HG03060 (cell line): Measurements from ENCODE around the gene TRIM7.

ENCODE experiments used
- ATAC-seq: cut with Tn5 transposase; IDR thresholded peaks from one replicate; pipeline ENCODE4 v1.9.1; 2021; ENCODE audit warnings: low read depth, moderate number of reproducible peaks; ENCODE audit not compliant: unreplicated experiment

TRIM7 gene

DNA sequence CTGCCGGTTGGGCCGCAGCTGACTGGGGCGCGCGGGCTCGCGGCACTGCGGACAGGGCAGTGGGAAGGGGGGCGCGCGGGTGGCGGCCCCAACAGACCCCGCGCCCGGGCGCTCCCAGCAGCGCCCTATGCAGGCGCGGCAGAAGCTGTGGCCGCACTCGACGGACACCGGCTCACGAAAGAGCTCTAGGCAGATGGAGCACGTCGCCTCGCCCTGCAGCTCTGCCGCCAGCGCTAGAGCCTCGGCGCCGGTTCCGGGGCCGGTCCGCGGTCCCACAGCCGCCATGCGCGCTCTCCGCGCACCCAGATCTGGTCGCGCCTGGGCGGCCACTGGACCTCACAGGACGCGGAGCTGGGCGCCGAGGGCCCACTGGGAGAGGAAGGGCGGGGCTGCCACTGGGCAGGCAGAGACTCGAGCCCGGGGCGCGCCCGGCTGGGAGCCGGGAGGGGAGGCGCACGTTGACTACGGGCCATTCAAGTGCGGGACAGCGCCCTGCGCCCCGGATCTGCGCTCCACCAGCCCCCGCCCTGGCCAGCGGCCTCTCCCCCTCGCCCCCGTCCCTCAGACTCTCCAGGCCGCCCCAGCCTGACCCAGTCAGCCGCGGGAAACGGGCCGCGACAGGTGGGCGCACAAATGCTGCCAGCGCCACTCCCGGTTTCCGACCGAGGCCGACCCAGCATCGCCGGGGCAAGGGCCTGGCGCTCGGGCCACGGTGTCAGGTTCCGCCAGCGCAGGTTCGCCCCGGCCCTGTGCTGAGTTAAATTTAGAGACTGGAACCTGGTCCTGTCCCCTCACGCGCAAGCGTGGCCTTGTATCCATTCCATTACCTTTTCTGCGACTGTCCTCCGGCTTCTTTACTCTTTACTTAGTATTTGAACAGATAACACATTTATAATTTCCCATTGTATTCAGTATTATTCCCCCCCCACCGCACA, at the start of gene TRIM7:
Gene TRIM7 (minus strand): TSS at position 371 of the 935 bp plus-strand sequence. CDS start 86 bp downstream, at position 285.
- no peak for ATAC-seq

DNA sequence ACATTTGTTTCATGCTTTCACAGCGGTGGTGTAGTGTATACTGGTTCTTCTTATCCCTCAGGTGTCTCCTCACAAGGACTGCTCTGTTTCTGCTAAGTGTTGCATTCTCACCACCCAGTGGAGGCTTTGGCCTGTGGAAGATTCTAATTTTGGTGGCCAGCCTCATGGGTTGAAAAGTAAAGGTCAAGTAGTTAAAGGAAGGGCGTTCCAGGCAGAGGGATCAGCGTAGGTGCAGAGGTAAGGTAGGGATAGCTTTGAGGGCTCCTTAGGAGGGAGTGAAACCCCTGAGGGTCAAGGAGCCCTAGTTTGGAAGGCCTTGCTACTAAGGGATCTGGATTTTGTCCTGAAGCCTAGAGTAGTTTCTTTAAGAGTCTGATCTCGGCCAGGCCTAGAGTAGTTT, 43.3 kb upstream of the TRIM7 start:
- ATAC-seq: no peak

DNA sequence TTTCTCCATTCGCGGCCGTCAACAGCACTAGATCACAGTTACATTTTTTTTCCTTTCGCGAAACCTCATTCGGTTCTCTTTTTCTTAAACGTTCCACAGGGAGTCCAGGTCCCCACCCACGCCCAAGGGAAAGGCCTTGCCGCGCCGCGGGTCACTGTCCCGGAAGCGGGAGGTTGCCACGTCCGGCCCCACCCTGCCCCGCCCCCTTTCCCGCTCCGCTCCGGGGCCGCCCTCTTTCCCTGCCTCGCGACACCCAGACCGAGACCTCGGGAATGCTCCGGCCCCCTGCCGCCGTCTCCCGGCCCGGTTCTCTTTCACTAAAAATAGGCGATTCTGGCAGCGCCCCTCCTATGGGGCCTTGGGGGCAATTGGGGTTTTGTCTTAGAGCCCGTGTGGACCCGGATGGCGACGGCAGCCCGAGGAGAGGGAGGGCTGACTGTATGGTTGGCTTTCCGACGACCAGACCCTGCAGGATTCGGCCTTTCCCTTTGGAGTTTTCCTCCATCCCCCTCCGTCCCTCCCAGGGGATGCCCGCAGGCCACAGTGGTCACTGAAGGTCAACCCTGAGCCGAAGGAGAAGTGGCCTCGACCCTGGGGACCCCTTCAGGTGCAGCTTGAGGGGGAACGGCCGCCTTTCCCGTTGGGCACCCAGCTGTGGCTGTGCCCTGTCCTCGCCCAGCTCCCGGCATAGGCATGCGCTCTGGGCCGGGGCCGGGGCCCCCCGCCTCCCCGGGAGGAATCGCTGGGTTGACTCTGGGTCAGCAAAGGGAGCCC, 41.5 kb upstream of the TRIM7 start:
- ATAC-seq: no peak

- ATAC-seq: no peak
Measured at GRCh38 chr5:181245427-181246275, 40.7 kb upstream of the TRIM7 start.

DNA sequence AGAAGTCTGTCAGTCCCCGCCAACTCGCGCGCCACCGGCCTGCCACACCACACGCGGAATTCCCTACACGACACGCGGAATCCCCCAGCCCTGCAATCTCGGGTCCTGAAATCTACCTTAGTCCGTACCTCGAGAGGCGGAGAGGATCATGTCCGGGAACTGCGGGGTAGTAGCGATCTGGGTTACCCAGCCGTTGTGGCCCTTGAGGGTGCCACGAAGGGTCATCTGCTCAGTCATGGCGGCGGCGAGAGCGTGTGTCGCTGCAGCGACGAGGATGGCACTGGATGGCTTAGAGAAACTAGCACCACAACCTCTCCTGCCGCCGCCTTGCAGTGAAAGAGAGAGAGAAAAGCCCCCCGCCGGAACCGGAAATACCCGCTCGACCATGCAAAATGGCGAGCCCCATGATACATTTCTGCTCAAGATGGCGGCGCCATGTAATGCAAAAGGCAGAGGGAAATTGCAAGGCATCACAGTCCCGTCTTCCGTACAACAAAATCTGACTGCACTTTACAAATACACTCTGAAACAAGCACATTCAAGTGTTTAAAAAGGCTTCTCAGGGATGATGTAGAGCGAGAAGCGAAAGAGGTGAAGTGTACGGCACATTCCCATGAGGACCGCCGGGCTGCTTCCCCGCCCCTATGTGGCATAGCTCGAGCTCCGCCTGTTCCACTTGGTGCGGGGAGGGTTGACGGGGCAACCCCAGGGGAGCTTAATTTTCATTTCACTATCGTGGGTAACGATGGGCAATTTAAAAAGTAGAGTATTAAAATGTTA, 38.8 kb upstream of the TRIM7 start, which contains the start of gene RACK1:
Gene RACK1 (minus strand): TSS at position 343 of the 780 bp plus-strand sequence. CDS start 106 bp downstream, at position 237.
- ATAC-seq: peak; percentile 52

DNA sequence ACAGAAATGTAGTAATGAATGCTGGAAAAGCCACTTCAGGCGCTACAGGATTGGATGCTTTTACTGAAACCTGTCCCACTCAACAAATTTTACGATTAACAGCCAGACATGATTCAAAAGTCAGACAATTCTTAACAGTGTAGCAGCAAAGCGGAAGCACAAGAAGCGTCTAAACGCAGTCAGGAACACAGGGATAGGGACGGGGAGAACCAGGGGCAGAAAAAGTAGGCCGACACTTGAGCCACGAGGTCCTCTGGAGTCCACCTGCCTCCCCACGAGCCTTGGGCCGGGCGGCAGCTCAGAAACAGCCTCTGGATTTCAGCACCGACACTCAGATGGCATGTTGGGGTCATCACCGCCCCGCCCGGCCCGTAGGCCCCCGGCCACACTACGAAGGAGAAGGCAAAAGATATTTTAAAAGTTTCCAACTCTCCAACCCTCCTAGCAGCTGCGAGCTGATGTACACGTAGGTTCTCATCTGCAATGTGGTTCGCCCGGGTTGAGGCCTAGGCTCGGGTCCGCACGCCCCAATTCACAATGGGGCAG, 38.1 kb upstream of the TRIM7 start:
- ATAC-seq: no peak

- ATAC-seq: no peak
Measured at GRCh38 chr5:181242031-181242451, 37.0 kb upstream of the TRIM7 start.

DNA sequence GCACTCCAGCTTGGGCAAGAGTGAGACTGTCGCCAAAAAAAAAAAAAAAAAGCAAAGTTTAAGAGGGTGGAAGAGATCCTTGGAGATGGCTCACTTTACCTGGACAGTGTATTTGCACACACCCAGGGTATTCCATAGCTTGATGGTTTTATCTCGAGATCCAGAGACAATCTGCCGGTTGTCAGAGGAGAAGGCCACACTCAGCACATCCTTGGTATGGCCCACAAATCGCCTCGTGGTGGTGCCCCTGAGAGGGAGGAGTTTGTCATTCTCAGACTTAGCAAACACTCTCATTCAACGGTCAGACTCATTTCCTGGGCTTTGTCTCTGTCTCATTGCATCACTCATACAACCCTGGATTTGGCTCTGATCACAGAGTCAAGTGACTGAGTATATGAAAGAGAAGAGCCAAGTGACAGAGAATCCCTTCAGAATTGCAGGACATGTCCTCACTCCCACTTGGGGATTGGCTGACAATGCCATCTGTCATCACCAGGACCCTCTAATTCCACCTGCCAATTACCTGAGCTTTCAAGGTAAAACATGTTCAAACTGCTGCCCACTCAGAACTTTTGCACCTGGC, 36.5 kb upstream of the TRIM7 start:
- no peak for ATAC-seq

DNA sequence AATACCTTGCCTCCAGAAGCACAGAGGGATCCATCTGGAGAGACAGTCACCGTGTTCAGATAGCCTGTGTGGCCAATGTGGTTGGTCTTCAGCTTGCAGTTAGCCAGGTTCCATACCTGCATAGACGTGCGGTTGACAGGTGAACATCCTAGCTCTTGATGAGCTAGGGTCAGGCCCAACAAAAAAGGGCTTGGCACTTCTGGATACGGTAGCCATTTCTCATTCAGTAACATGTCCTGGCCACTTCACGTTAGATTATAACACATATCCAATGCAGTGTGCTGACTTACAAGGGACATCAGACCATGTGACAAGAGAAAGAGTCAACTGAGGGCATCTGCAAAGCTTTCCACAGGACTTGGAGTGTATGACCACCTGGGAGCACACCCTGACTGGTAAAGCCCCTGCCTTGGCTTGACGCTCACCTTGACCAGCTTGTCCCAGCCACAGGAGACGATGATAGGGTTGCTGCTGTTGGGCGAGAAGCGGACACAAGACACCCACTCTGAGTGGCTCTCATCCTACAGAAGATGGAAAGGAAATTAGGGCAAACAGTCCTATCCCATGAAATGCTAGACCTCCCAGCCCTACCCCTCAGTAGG, 34.2 kb upstream of the TRIM7 start:
- ATAC-seq: no peak

DNA sequence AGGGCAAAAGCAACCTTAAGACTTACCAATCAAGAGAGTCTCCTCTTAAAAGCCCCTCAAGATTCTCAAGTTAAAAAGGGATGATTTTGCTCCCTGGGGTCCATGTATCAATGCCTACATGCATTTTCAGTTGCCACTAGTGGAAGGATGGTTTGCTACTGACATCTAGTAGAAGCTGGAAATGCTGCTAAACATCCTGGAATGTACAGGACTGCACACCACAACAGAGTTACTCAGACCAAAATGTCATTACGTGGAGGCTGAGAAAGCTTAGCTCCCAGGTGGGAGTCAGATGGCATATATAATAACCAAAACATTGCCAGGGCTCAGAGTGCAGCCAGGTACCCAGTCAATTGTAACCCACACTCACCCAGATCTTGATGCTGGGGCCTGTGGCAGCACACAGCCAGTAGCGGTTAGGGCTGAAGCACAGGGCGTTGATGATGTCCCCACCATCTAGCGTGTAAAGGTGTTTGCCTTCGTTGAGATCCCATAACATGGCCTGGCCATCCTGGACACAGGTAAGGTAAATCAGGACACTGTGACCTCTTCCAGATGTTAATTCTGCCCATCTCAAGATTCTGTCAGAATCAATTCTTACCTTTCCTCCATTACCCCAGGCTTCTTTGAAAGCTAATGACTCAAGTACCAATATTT, 32.9 kb upstream of the TRIM7 start:
- ATAC-seq: no peak

GRCh38 chr5:181236954-181237641, 32.1 kb upstream of the TRIM7 start:
- ATAC-seq: no peak

DNA sequence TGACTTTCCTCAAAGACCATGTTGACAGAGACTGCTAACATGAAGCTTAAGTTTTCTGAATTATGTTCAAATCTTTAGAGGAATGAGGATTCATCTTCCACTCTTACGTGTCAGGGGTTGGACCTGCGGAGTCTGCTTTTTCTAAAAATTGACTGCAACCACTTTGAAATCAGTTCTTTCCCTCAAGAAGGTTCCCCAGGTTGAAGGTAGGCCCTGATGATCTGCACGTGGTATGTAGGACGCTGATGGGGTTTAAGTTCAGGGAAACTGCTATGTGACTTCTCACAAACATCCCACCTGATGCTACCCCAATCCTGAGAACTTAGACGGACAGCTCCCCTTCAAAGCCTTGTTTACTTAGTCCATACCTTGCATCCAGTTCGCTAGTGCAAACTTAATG, 31.5 kb upstream of the TRIM7 start:
- no peak for ATAC-seq

GRCh38 chr5:181235689-181236366, 30.8 kb upstream of the TRIM7 start:
- no peak for ATAC-seq

- no peak for ATAC-seq
Measured at GRCh38 chr5:181235323-181235688, 30.3 kb upstream of the TRIM7 start.

- ATAC-seq: no peak
Measured at GRCh38 chr5:181234455-181235306, 29.7 kb upstream of the TRIM7 start.

DNA sequence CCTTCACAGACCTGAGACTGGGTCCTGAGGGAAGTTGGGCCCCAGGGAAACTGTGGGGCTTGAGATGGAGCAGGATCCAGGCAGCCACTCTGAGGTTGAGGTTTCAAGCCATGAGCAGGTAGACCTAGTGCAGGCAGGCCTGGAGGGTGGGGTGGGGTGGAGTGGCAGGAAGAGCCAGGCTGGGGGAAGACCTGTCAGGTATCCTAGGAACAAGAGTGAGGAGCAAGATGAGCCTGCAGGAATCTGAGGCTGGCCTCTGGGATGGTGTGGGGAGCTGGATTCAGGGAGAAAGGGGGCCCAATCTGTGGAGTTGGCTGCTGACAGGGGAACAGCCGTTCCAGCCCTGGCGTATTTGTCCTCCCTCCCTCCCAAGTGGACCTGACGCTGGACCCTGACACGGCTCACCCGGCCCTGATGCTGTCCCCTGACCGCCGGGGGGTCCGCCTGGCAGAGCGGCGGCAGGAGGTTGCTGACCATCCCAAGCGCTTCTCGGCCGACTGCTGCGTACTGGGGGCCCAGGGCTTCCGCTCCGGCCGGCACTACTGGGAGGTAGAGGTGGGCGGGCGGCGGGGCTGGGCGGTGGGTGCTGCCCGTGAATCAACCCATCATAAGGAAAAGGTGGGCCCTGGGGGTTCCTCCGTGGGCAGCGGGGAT, 28.9 kb upstream of the TRIM7 start:
- no peak for ATAC-seq
